Limb (tissue), 2 donors: Measurements from ENCODE around the gene KCNQ2.
"Not testable (repeated sequence)": the region's sequence is repeated elsewhere in the genome, so short reads cannot be mapped to it uniquely, and the experiment has no call there.

ENCODE experiments used
- DNase-seq, 2 donors: peaks; one replicate each; pipeline ENCODE4 v3.0.0-alpha.2; 2016; ENCODE audit errors: extremely low spot score in 2 of 2

Gene KCNQ2

GRCh38 chr20:63387917-63388316 is 84.5 kb downstream of the KCNQ2 start:
- no peak for DNase-seq

GRCh38 chr20:63387393-63387792 is 85.1 kb downstream of the KCNQ2 start:
- no peak for DNase-seq

- DNase-seq: no peak
Observed at GRCh38 chr20:63386491-63386890, 86.0 kb downstream of the KCNQ2 start.

GRCh38 chr20:63385819-63386218 is 86.6 kb downstream of the KCNQ2 start:
- DNase-seq: no peak

- no peak for DNase-seq
Observed at GRCh38 chr20:63384336-63384735, 88.1 kb downstream of the KCNQ2 start.

DNA sequence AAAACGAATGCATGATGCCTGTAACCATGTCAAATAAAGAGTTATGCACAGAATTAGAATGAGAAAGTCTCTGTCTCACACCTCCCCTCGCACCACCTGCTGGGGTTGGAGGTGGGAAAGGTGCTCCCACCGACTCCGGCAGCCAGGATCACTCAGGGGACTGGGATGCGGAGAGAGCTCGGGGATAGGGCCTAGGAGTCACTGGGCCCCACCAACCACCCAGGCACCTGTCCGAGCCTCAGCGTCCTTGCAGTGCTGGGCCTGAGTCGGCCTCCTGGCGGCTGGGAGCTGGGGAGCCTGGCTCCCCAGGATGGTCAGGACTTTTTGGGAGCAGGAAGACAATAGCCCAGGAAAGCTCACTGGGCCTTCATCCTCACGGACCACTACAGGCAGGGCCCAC is 88.9 kb downstream of the KCNQ2 start:
- no peak for DNase-seq

DNA sequence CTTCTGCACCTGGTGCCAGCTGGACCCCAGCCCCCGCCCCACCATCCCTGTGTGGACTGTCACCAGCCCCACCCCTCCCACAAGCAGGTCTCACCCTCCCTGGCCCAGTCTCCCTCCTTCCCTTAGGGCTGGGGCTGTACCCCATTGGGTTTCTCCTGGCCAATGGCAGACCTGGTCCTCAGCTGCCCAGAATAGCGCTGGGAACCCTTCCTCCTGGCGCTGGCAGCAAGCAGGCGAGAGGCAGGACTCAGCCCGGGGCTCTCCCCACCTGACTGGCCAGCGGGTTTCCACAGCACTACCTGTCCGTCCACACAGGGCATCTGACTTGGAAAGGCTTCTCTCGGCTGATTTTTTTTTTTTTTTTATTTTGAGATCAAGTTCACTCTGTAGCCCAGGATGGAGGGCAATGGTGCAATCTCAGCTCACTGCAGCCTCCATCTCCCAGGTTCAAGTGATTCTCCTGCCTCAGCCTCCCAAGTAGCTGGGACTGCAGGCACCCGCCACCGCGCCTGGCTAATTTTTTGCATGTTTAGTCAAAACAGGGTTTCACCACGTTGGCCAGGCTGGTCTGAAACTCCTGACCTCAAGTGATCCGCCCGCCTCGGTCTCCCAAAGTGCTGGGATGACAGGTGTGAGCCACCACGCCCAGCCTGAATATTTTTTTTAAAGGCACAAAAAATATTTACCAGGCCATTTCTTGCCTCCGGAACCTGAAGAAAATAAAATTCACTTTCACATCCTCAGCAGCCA is 89.7 kb downstream of the KCNQ2 start:
- DNase-seq: no peak

- peak; percentile 16 to 78 for DNase-seq
Observed at GRCh38 chr20:63381781-63382431, 90.5 kb downstream of the KCNQ2 start.

DNA sequence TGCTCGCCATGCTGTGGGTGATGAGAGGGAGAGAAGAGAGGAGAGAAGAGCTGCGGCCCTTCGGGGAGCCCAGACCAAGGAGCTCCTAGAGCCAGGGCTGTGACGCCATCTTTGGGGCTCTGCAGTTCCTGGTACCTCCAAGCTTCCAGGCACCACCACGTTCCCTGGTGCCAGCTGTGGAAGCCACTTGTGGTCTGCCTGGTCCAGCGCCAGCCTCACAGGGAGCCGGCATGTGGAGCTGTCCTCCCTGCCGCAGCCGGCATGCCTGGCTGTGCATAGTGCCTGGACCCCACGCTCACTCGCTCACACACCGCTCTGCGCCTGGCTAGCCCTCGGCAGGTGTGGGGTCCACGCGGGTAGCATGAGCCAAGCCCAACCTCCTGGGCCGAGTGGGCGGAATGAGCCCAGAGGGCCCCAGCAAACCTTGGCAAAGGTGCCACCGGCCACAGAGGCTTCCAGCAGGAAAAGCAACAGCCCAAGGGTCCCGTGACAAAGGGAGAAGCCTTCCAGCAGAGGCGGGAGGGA is 92.0 kb downstream of the KCNQ2 start:
- no peak for DNase-seq

DNA sequence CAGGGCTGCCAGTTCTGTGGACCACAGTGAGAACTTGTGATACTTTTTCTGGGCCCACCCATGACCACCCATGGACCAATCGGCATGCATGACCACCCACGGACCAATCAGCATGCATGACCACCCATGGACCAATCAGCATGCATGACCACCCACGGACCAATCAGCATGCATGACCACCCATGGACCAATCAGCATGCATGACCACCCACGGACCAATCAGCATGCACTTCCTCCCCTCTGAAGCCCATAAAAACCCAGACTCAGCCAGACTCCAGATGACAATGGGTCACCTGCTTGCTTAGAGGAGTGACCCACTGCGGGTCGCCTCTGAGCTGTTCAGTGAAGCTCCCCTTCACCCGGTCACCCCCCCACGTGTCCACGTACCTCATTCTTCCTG is 92.6 kb downstream of the KCNQ2 start:
- DNase-seq: not testable (repeated sequence)

GRCh38 chr20:63379296-63379695 is 93.2 kb downstream of the KCNQ2 start:
- DNase-seq: no peak

- DNase-seq: no peak
Observed at GRCh38 chr20:63378626-63379025, 93.8 kb downstream of the KCNQ2 start.

GRCh38 chr20:63377951-63378381 is 94.5 kb downstream of the KCNQ2 start:
- no peak for DNase-seq

- DNase-seq: peak; percentile 16 to 83
Observed at GRCh38 chr20:63377256-63377941, 95.1 kb downstream of the KCNQ2 start.

GRCh38 chr20:63376283-63377250 is 95.9 kb downstream of the KCNQ2 start:
- DNase-seq: no peak

DNA sequence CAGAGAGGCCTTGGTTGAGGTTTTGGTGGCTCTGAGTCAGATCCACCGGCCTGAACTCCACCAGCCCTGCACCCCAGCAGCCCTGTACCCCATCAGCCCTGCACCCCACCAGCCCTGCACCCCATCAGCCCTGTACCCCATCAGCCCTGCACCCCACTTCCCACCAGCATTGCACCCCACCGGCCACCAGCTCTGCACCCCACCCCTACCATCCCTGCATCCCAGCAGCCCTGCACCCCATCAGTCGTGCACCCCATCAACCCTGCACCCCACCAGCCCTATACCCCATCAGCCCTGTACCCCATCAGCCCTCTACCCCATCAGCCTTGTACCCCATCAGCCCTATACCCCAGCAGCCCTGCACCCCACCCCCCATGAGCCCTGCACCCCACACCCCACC is 97.0 kb downstream of the KCNQ2 start:
- DNase-seq: no peak

DNA sequence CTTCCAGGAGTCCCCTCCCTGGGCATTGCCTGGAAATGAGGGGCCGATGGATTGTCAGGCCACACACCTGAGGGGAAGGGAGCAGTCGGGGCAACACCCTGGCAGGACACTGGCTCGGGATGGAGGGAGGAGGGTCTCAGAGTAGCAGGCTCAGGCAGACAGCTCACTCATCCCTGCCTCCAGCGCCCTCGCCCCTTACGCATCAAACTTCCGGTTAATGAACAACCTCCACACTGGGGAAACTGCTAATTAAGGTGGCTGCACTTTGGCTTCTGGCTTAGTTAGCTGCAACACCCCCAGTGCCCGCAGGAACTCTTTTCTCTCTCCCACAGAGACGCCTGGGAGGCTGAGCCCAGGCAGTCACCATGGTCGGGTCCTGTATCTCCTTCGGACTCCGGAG is 98.0 kb downstream of the KCNQ2 start:
- DNase-seq: no peak

GRCh38 chr20:63373996-63374395 is 98.5 kb downstream of the KCNQ2 start:
- DNase-seq: no peak

GRCh38 chr20:63372971-63373885 is 99.2 kb downstream of the KCNQ2 start:
- DNase-seq: no peak

- DNase-seq: no peak
Observed at GRCh38 chr20:63371291-63371865, 101.1 kb downstream of the KCNQ2 start.
